Gastroesophageal sphincter (tissue), 3 donors: Measurements from ENCODE around the gene OTULIN.
A peak's percentile ranks its signal among the peaks of the same experiment; 100 is the strongest.

Source experiments
- EP300 ChIP-seq: sonication (generic); formaldehyde crosslinking; IDR thresholded peaks from one replicate; pipeline ENCODE4 v1.6.1; 2017; ENCODE audit warnings: antibody characterized with exemption, mild to moderate bottlenecking
- TF ChIP-seq, protein P1 (sequence below), 4 experiments: fragments of 200-600 bp in 2 of 4; fragments of 450-650 bp in 2 of 4; sonication (generic) in 1 of 4; IDR thresholded peaks; one replicate each; pipeline ENCODE4 v1.5.1; 2017 to 2019; ENCODE audit warnings: antibody characterized with exemption in 4 of 4, mild to moderate bottlenecking in 2 of 4, moderate library complexity in 2 of 4

DNA sequence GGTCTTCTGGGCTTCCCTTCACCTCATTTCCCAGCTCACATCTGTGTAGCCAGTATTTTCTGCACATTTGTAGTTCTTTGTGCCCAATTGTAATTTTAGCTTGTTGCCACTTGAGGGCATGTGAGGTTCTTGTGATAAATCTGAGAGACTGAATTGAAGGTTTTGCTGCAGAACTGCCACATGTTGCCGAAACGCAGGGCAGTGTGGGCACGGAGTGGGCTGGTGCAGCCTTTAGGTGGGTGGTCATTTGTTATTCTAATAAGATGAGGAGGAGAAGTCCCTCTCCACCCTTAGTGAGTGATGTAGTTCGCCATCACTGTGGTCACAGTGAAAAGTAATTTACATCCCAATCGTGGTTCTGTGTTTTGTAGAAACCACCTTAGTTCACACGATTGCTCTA lies 21.2 kb downstream of the OTULIN start:
- TF ChIP-seq, protein P1, sequence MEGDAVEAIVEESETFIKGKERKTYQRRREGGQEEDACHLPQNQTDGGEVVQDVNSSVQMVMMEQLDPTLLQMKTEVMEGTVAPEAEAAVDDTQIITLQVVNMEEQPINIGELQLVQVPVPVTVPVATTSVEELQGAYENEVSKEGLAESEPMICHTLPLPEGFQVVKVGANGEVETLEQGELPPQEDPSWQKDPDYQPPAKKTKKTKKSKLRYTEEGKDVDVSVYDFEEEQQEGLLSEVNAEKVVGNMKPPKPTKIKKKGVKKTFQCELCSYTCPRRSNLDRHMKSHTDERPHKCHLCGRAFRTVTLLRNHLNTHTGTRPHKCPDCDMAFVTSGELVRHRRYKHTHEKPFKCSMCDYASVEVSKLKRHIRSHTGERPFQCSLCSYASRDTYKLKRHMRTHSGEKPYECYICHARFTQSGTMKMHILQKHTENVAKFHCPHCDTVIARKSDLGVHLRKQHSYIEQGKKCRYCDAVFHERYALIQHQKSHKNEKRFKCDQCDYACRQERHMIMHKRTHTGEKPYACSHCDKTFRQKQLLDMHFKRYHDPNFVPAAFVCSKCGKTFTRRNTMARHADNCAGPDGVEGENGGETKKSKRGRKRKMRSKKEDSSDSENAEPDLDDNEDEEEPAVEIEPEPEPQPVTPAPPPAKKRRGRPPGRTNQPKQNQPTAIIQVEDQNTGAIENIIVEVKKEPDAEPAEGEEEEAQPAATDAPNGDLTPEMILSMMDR (IDR thresholded peaks at IDR 0.05) = peak; percentile 50 to 71 (median 69)
- TF ChIP-seq EP300 = no peak
